IMR-90 (cell line): ENCODE measurements around the gene IPO13. TPM values are rescaled to one million over a fixed set of nuclear protein-coding genes. Genes with fewer than 3 reads are reported as not detected.

Source experiments
- ATAC-seq: fragments of 200-7000 bp; cut with Tn5 transposase; 2 replicates; pipeline ENCODE4 v1.9.1; 2020; ENCODE audit warnings: low read depth, mild to moderate bottlenecking, moderate library complexity
- BruUV-seq: library from RNA; stranded (reverse); fragments of 400-500 nt; replicated peaks from 2 replicates; lab custom pipeline; 2021; lab: Mats Ljungman, UMichigan
- CTCF ChIA-PET: fragments of 300-600 bp; formaldehyde crosslinking; extraction: SDS; loops from one replicate; lab custom pipeline; 2021; ENCODE audit warnings: antibody characterized with exemption; lab: Yijun Ruan, JAX
- POLR2A ChIA-PET: fragments of 300-600 bp; sonication (Branson Sonifier 250); formaldehyde crosslinking; loops from one replicate; lab custom pipeline; 2022; ENCODE audit warnings: antibody characterized with exemption; ENCODE audit not compliant: unreplicated experiment; lab: Charles Lee
- DNase-seq: peaks from one replicate; pipeline ENCODE4 v3.0.0; 2013
- H2AFZ ChIP-seq: replicated peaks from 2 replicates; pipeline ENCODE3; 2013; ENCODE audit warnings: low read length, mild to moderate bottlenecking; ENCODE audit not compliant: poor library complexity
- H2AK5ac ChIP-seq: 2 replicates; pipeline ENCODE4 v1.6.1; 2013; ENCODE audit warnings: low read depth, low read length, inconsistent platforms
- H2AK9ac ChIP-seq: replicated peaks from 2 replicates; pipeline ENCODE3; 2013; ENCODE audit warnings: mild to moderate bottlenecking, low read depth, low read length, moderate library complexity; ENCODE audit not compliant: poor library complexity
- H2BK120ac ChIP-seq: 2 replicates; pipeline ENCODE4 v1.6.1; 2013; ENCODE audit warnings: low read depth, low read length, inconsistent platforms
- H2BK15ac ChIP-seq: 3 replicates; pipeline ENCODE4 v1.6.1; 2013; ENCODE audit warnings: low read depth, low read length, inconsistent platforms
- H2BK20ac ChIP-seq: 2 replicates; pipeline ENCODE4 v1.6.1; 2013; ENCODE audit warnings: low read depth, mild to moderate bottlenecking, inconsistent platforms, low read length, moderate library complexity
- H2BK5ac ChIP-seq: 2 replicates; pipeline ENCODE4 v1.6.1; 2013; ENCODE audit warnings: mild to moderate bottlenecking, low read depth, low read length, inconsistent platforms; ENCODE audit not compliant: poor library complexity, severe bottlenecking
- H3K14ac ChIP-seq: replicated peaks from 2 replicates; pipeline ENCODE4 v1.6.1; 2013; ENCODE audit warnings: low read depth, low read length, inconsistent platforms
- H3K18ac ChIP-seq: 2 replicates; pipeline ENCODE4 v1.6.1; 2013; ENCODE audit warnings: low read depth, low read length, control low read depth
- H3K23ac ChIP-seq: 2 replicates; pipeline ENCODE4 v1.6.1; 2013; ENCODE audit warnings: low read depth, low read length, inconsistent platforms
- H3K27ac ChIP-seq: 2 replicates; pipeline ENCODE4 v1.5.1; 2013; ENCODE audit warnings: mild to moderate bottlenecking, control low read depth, low read length; ENCODE audit not compliant: insufficient read depth
- H3K27me3 ChIP-seq: 2 replicates; pipeline ENCODE4 v1.6.1; 2013; ENCODE audit warnings: low read length; ENCODE audit not compliant: control insufficient read depth, insufficient read depth
- H3K36me3 ChIP-seq: 2 replicates; pipeline ENCODE4 v1.6.1; 2013; ENCODE audit warnings: low read length, mixed read lengths; ENCODE audit not compliant: control insufficient read depth, insufficient read depth
- H3K4ac ChIP-seq: 2 replicates; pipeline ENCODE4 v1.6.1; 2013; ENCODE audit warnings: low read depth, low read length, inconsistent platforms
- H3K4me1 ChIP-seq: 2 replicates; pipeline ENCODE4 v1.6.1; 2013; ENCODE audit warnings: low read length, mixed read lengths; ENCODE audit not compliant: control insufficient read depth, insufficient read depth
- H3K4me2 ChIP-seq: 2 replicates; pipeline ENCODE4 v1.6.1; 2013; ENCODE audit warnings: low read depth, mild to moderate bottlenecking, control low read depth, low read length, moderate library complexity
- H3K4me3 ChIP-seq: 2 replicates; pipeline ENCODE4 v1.5.1; 2013; ENCODE audit warnings: low read depth, mild to moderate bottlenecking, control low read depth, low read length, moderate library complexity; ENCODE audit not compliant: insufficient read depth
- H3K56ac ChIP-seq: 2 replicates; pipeline ENCODE4 v1.6.1; 2013; ENCODE audit warnings: low read length, inconsistent platforms; ENCODE audit not compliant: insufficient read depth; ENCODE audit errors: extremely low read depth
- H3K79me1 ChIP-seq, 2 experiments: 2 replicates each; pipeline ENCODE4 v1.6.1; 2013; ENCODE audit warnings: low read length in 2 of 2, inconsistent platforms in 1 of 2, low read depth in 1 of 2
- H3K9ac ChIP-seq: 2 replicates; pipeline ENCODE4 v1.6.1; 2013; ENCODE audit warnings: low read depth, low read length, control low read depth
- H3K9me1 ChIP-seq: 2 replicates; pipeline ENCODE4 v1.6.1; 2013; ENCODE audit warnings: low read length, inconsistent platforms; ENCODE audit not compliant: insufficient read depth
- H3K9me3 ChIP-seq: 2 replicates; pipeline ENCODE4 v1.6.1; 2013; ENCODE audit warnings: low read length; ENCODE audit not compliant: control insufficient read depth, insufficient read depth
- H4K20me1 ChIP-seq: 2 replicates; pipeline ENCODE4 v1.6.1; 2013; ENCODE audit warnings: low read length, inconsistent platforms; ENCODE audit not compliant: insufficient read depth
- H4K5ac ChIP-seq: 2 replicates; pipeline ENCODE4 v1.6.1; 2013; ENCODE audit warnings: mild to moderate bottlenecking, low read depth, low read length, control low read depth
- H4K8ac ChIP-seq, 2 experiments: 2 replicates each; pipeline ENCODE4 v1.6.1; 2013; ENCODE audit warnings: low read depth in 2 of 2, low read length in 2 of 2, control low read depth in 1 of 2, inconsistent platforms in 1 of 2
- H4K91ac ChIP-seq: 2 replicates; pipeline ENCODE4 v1.6.1; 2013; ENCODE audit warnings: low read depth, low read length, inconsistent platforms; ENCODE audit not compliant: insufficient read depth
- BHLHE40 ChIP-seq: fragments of 150-350 bp; IDR thresholded peaks from 2 replicates; pipeline ENCODE4 v1.6.1; 2016; ENCODE audit warnings: mild to moderate bottlenecking, low read depth, low read length
- CEBPB ChIP-seq: IDR thresholded peaks from 2 replicates; pipeline ENCODE4 v1.6.1; 2012; ENCODE audit warnings: low read depth, low read length, improper control_type of control experiment
- CHD1 ChIP-seq: IDR thresholded peaks from 2 replicates; pipeline ENCODE4 v1.6.1; 2012; ENCODE audit warnings: low read depth, low read length, improper control_type of control experiment
- CTCF ChIP-seq: conservative IDR thresholded peaks from 2 replicates; pipeline ENCODE4 v1.5.1; 2012; ENCODE audit warnings: mild to moderate bottlenecking, low read depth, low read length, improper control_type of control experiment
- ELK1 ChIP-seq: fragments of 150-350 bp; IDR thresholded peaks from 2 replicates; pipeline ENCODE4 v1.6.1; 2016; ENCODE audit warnings: low read depth, mild to moderate bottlenecking, low read length, moderate library complexity, borderline replicate concordance
- FOS ChIP-seq: fragments of 150-350 bp; IDR thresholded peaks from 2 replicates; pipeline ENCODE4 v1.6.1; 2016; ENCODE audit warnings: low read depth, low read length
- MAFK ChIP-seq: IDR thresholded peaks from 2 replicates; pipeline ENCODE4 v1.6.1; 2012; ENCODE audit warnings: low read depth, low read length, improper control_type of control experiment
- MAZ ChIP-seq: IDR thresholded peaks from 2 replicates; pipeline ENCODE4 v1.6.1; 2012; ENCODE audit warnings: low read depth, mild to moderate bottlenecking, low read length, improper control_type of control experiment, moderate library complexity, borderline replicate concordance
- MXI1 ChIP-seq: IDR thresholded peaks from 2 replicates; pipeline ENCODE4 v1.6.1; 2012; ENCODE audit warnings: low read depth, mild to moderate bottlenecking, low read length, moderate library complexity, borderline replicate concordance
- NFE2L2 ChIP-seq: fragments of 150-350 bp; IDR thresholded peaks from 2 replicates; pipeline ENCODE4 v1.6.1; 2016; ENCODE audit warnings: low read depth, mild to moderate bottlenecking, low read length
- POLR2A ChIP-seq: IDR thresholded peaks from 2 replicates; pipeline ENCODE4 v1.6.1; 2012; ENCODE audit warnings: mild to moderate bottlenecking, low read depth, low read length
- RAD21 ChIP-seq: IDR thresholded peaks from 2 replicates; pipeline ENCODE4 v1.6.1; 2012; ENCODE audit warnings: low read length, improper control_type of control experiment
- RCOR1 ChIP-seq: IDR thresholded peaks from 2 replicates; pipeline ENCODE4 v1.6.1; 2012; ENCODE audit warnings: mild to moderate bottlenecking, low read length, improper control_type of control experiment; ENCODE audit not compliant: insufficient replicate concordance
- RFX5 ChIP-seq: IDR thresholded peaks from 2 replicates; pipeline ENCODE4 v1.8.0; 2012; ENCODE audit warnings: low read depth, mild to moderate bottlenecking, low read length, moderate library complexity
- SMC3 ChIP-seq: fragments of 150-350 bp; IDR thresholded peaks from 2 replicates; pipeline ENCODE4 v1.6.1; 2016; ENCODE audit warnings: low read depth, mild to moderate bottlenecking, antibody characterized with exemption, low read length, moderate library complexity
- USF2 ChIP-seq: fragments of 150-350 bp; IDR thresholded peaks from 2 replicates; pipeline ENCODE4 v1.6.1; 2017; ENCODE audit warnings: mild to moderate bottlenecking, antibody characterized with exemption, low read length, low read depth
- WGBS, 2 experiments: methylation state at CpG; one replicate each; pipeline versions ENCODE4 v1.1.5 to v1.1.7; 2013; ENCODE audit warnings: missing lambda C conversion rate in 2 of 2; ENCODE audit not compliant: insufficient read length in 1 of 2; ENCODE audit errors: extremely low coverage in 2 of 2; 5-methylcytosine and 5-hydroxymethylcytosine counted together
- dilution Hi-C: fragments of 300-500 bp; cut with HindIII; formaldehyde crosslinking; loops from one replicate; pipeline ENCODE4 v1.14.3; 2018; ENCODE audit warnings: low sequenced_read_pairs; ENCODE audit not compliant: unreplicated experiment
- in situ Hi-C: fragments of 300-500 bp; cut with MboI; formaldehyde crosslinking; loops from 3 replicates; pipeline ENCODE4 v1.14.3; 2019; ENCODE audit warnings: low sequenced_read_pairs, inconsistent platforms, mixed read lengths
- intact Hi-C: fragments of 100-400 bp; cut with micrococcal nuclease; formaldehyde crosslinking; loops from 2 replicates; pipeline ENCODE4 v1.10.0; 2022
- polyA plus RNA-seq, 3 experiments: library from polyadenylated mRNA; depleted of rRNA; stranded (reverse); fragments of >200 nt; gene quantifications; 2 replicates each; pipeline ENCODE4 v1.2.3, GENCODE V29; 2012; ENCODE audit warnings: low replicate concordance in 1 of 3
- total RNA-seq: library from RNA; depleted of rRNA; stranded (reverse); fragments of >200 nt; gene quantifications from 2 replicates; pipeline ENCODE4 v1.2.3, GENCODE V29; 2012

IPO13 gene
- total and polyA plus RNA-seq, 2 of the 4 experiments (the other 2 are of a cell fraction), result 15.2 to 18.7 TPM

DNA sequence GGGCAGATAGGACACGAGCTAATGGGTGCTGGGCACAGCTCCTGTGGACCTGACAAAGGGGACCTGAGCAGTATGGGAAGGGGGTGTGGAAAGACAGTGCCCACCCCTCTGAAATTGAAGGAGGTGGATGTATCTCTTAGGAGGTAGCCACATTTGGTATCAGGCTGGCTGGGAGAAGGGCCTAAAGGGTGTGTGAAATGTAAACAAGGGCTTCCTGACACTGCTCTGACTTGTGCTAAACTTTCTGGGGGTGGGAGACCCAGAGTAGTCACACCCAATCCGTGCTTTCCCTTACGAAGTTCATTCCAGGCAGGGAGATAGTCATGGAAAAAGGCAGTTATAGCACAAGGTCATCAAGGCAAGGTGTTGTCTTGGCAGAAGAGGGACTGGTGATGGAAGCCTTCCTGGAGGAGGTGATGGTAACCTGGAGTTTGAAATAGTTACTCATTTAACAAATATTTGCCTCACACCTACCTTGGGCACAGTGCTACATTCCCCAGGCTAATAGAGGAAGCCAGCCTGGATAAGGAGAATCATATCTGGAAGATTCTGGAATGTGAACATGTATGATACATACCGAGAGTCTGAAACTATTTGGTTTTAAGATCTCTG lies 39.3 kb downstream of the IPO13 start:
- H3K56ac ChIP-seq, result no peak overlapping the region
- peaks cover 28% of the 10 kb centered on the region for H3K9me1 ChIP-seq
- no peak overlapping the region for H3K4me3 ChIP-seq
- no peak overlapping the region for H2BK15ac ChIP-seq
- H2BK20ac ChIP-seq, result no peak overlapping the region
- H3K9me3 ChIP-seq, result no peaks in the 10 kb centered on the region
- no peak for TF ChIP-seq MAFK
- no peak for TF ChIP-seq BHLHE40
- TF ChIP-seq POLR2A, result no peak
- no peak for TF ChIP-seq SMC3
- TF ChIP-seq RAD21, result no peak
- no peak for TF ChIP-seq USF2
- no peak for TF ChIP-seq RFX5
- TF ChIP-seq MXI1, result no peak
- no peak for TF ChIP-seq NFE2L2
- no peak for TF ChIP-seq RCOR1
- TF ChIP-seq MAZ, result no peak
- TF ChIP-seq CTCF, result no peak
- no peak for TF ChIP-seq ELK1
- TF ChIP-seq CEBPB, result no peak
- no peak for TF ChIP-seq CHD1
- TF ChIP-seq FOS, result no peak
- H2AK5ac ChIP-seq, result no peak overlapping the region; the same call in 1 of the 2 replicates
- WGBS, 2 experiments, result 80% methylated on average over 2 of the region's 4 CpGs; no CpG with 5 or more reads in 1 of the 2 experiments
- ChIA-PET CTCF (no interaction called here), POLR2A (no interaction called here)
- intact Hi-C loops, result no loop called here
- H3K27me3 ChIP-seq, result no peaks in the 10 kb centered on the region
- no peak overlapping the region for H3K27ac ChIP-seq
- H3K23ac ChIP-seq, result peak overlapping the region; percentile 12; the same call in 1 of the 2 replicates
- dilution Hi-C loops, result no loop called here
- no peak overlapping the region for H3K4me2 ChIP-seq
- H4K8ac ChIP-seq, result no peak overlapping the region
- H2AK9ac ChIP-seq, result no peak overlapping the region
- H4K20me1 ChIP-seq, result peaks cover 42% of the 10 kb centered on the region
- H3K79me1 ChIP-seq, result peaks cover 15 to 41% of the 10 kb centered on the region in 2 experiments
- no peak overlapping the region for H3K18ac ChIP-seq
- no TSS peak for BruUV-seq
- peaks cover 15% of the 10 kb centered on the region for H3K4me1 ChIP-seq
- no peak overlapping the region for H3K14ac ChIP-seq
- H4K5ac ChIP-seq, result no peak overlapping the region
- H3K36me3 ChIP-seq, result peaks cover 35% of the 10 kb centered on the region
- in situ Hi-C loops, result no loop called here
- no peak overlapping the region for H2BK5ac ChIP-seq
- H3K4ac ChIP-seq, result no peak overlapping the region
- ATAC-seq, result no peak
- no peak overlapping the region for H2BK120ac ChIP-seq
- H2AFZ ChIP-seq, result no peak overlapping the region
- no peak for DNase-seq
- H3K9ac ChIP-seq, result no peak overlapping the region
- no peak overlapping the region for H4K91ac ChIP-seq
